Mesenchymal stem cell (in vitro differentiated cells and primary cell): ENCODE measurements around the gene TWIST2.

Experiments used
- DNase-seq: peaks from one replicate; pipeline ENCODE4 v3.0.0-alpha.2; 2013
- H2AFZ ChIP-seq: one replicate; pipeline ENCODE4 v1.6.1; 2013; ENCODE audit warnings: low read depth, mild to moderate bottlenecking, control low read depth, inconsistent platforms, low read length, moderate library complexity
- H2AK5ac ChIP-seq: 2 replicates; pipeline ENCODE4 v1.6.1; 2013; ENCODE audit warnings: low read length, moderate library complexity, mild to moderate bottlenecking, inconsistent platforms; ENCODE audit not compliant: severe bottlenecking
- H2BK120ac ChIP-seq: one replicate; pipeline ENCODE4 v1.6.1; 2013; ENCODE audit warnings: low read depth, mild to moderate bottlenecking, inconsistent platforms, low read length, moderate library complexity
- H2BK12ac ChIP-seq, 2 experiments: one replicate each; pipeline ENCODE4 v1.6.1; 2013; ENCODE audit warnings: inconsistent platforms in 2 of 2, low read length in 2 of 2, mild to moderate bottlenecking in 2 of 2, moderate library complexity in 2 of 2, control low read depth in 1 of 2
- H2BK15ac ChIP-seq: one replicate; pipeline ENCODE4 v1.6.1; 2013; ENCODE audit warnings: mild to moderate bottlenecking, low read depth, inconsistent platforms; ENCODE audit not compliant: poor library complexity, severe bottlenecking
- H2BK5ac ChIP-seq: 2 replicates; pipeline ENCODE4 v1.6.1; 2013; ENCODE audit warnings: low read depth, mild to moderate bottlenecking, low read length, control low read depth, inconsistent platforms; ENCODE audit not compliant: poor library complexity, severe bottlenecking
- H3K14ac ChIP-seq, 2 experiments: one replicate each; pipeline ENCODE4 v1.6.1; 2013; ENCODE audit warnings: inconsistent platforms in 2 of 2, low read length in 2 of 2, control low read depth in 1 of 2, mild to moderate bottlenecking in 1 of 2, moderate library complexity in 1 of 2
- H3K18ac ChIP-seq, 2 experiments: one replicate each; pipeline ENCODE4 v1.6.1; 2013; ENCODE audit warnings: inconsistent platforms in 2 of 2, low read length in 2 of 2, control low read depth in 1 of 2, low read depth in 1 of 2, mild to moderate bottlenecking in 1 of 2
- H3K23ac ChIP-seq, 2 experiments: one replicate each; pipeline ENCODE4 v1.6.1; 2013; ENCODE audit warnings: inconsistent platforms in 2 of 2, low read length in 2 of 2, mild to moderate bottlenecking in 2 of 2, moderate library complexity in 2 of 2, control low read depth in 1 of 2
- H3K27ac ChIP-seq: 2 replicates; pipeline ENCODE4 v1.5.1; 2013; ENCODE audit warnings: mild to moderate bottlenecking, moderate library complexity, low read length, control low read depth, inconsistent platforms; ENCODE audit not compliant: poor library complexity, severe bottlenecking
- H3K27me3 ChIP-seq, 2 experiments: 2 replicates each; pipeline versions ENCODE4 v1.6.1 to v1.7.0; 2013; ENCODE audit warnings: low read length in 2 of 2, mild to moderate bottlenecking in 2 of 2, moderate library complexity in 2 of 2, control low read depth in 1 of 2, inconsistent platforms in 1 of 2; ENCODE audit not compliant: control insufficient read depth in 1 of 2, insufficient read depth in 1 of 2
- H3K36me3 ChIP-seq, 2 experiments: 2 replicates each; pipeline versions ENCODE4 v1.6.1 to v1.7.0; 2013; ENCODE audit warnings: low read length in 2 of 2, control low read depth in 1 of 2, inconsistent platforms in 1 of 2, low read depth in 1 of 2, mild to moderate bottlenecking in 1 of 2; ENCODE audit not compliant: insufficient read depth in 2 of 2, control insufficient read depth in 1 of 2
- H3K4ac ChIP-seq, 2 experiments: one replicate each; pipeline ENCODE4 v1.6.1; 2013; ENCODE audit warnings: inconsistent platforms in 2 of 2, low read length in 2 of 2, mild to moderate bottlenecking in 2 of 2, moderate library complexity in 2 of 2, control low read depth in 1 of 2, low read depth in 1 of 2
- H3K4me1 ChIP-seq: 2 replicates; pipeline ENCODE4 v1.6.1; 2013; ENCODE audit warnings: low read depth, low read length, control low read depth; ENCODE audit not compliant: control insufficient read depth, insufficient read depth
- H3K4me2 ChIP-seq: 2 replicates; pipeline ENCODE4 v1.6.1; 2013; ENCODE audit warnings: low read length, mild to moderate bottlenecking, inconsistent platforms; ENCODE audit not compliant: poor library complexity, severe bottlenecking
- H3K4me3 ChIP-seq, 2 experiments: 2 replicates each; pipeline versions ENCODE4 v1.5.1 to v1.7.0; 2013; ENCODE audit warnings: low read length in 2 of 2, mild to moderate bottlenecking in 2 of 2, control low read depth in 1 of 2, low read depth in 1 of 2; ENCODE audit not compliant: insufficient read depth in 1 of 2
- H3K79me1 ChIP-seq: replicated peaks from 2 replicates; pipeline ENCODE4 v1.6.1; 2013; ENCODE audit warnings: mild to moderate bottlenecking, control low read depth, low read length, inconsistent platforms; ENCODE audit not compliant: poor library complexity, severe bottlenecking
- H3K9ac ChIP-seq: 2 replicates; pipeline ENCODE4 v1.7.0; 2013; ENCODE audit warnings: mild to moderate bottlenecking, low read length, moderate library complexity
- H3K9me3 ChIP-seq: 2 replicates; pipeline ENCODE4 v1.7.0; 2013; ENCODE audit warnings: mild to moderate bottlenecking, low read length; ENCODE audit not compliant: control insufficient read depth
- H4K8ac ChIP-seq: one replicate; pipeline ENCODE4 v1.6.1; 2013; ENCODE audit warnings: inconsistent platforms, mild to moderate bottlenecking, low read length, moderate library complexity
- H4K91ac ChIP-seq: one replicate; pipeline ENCODE4 v1.6.1; 2013; ENCODE audit warnings: mild to moderate bottlenecking, low read length, inconsistent platforms
- WGBS: methylation state at CpG from one replicate; pipeline ENCODE4 v1.1.7; 2013; ENCODE audit warnings: mixed read lengths; 5-methylcytosine and 5-hydroxymethylcytosine counted together

TWIST2 gene

DNA sequence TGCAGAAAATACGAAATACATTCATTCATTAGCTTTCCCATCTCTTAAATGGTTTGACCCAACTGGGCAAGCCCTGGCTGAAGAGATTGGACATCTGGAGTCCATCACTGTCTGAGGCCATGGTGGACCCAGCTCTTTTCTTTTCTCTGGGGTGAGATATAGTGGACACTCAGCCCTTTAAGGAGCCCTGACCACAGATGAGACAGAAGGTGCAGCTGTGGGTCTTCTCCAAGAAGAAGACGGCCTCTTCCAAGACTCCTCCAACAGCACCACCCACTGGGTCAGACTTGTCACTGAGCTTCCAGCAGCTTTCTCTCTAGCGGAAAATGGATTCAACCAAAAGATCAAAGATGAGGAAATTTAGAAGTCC is 27.2 kb downstream of the TWIST2 start:
- no peaks in the 10 kb centered on the region for H3K79me1 ChIP-seq
- H3K4me3 ChIP-seq, result peak overlapping the region in 1 of 2 experiments; percentile 2
- H3K9me3 ChIP-seq, result no peaks in the 10 kb centered on the region
- H3K4me2 ChIP-seq, result no peak overlapping the region
- no peak overlapping the region for H3K14ac ChIP-seq
- no peak overlapping the region for H2BK5ac ChIP-seq
- no peaks in the 10 kb centered on the region for H3K4me1 ChIP-seq
- no peak overlapping the region for H2BK12ac ChIP-seq
- no peak overlapping the region for H3K27ac ChIP-seq
- peak overlapping the region; percentile 64 for H3K9ac ChIP-seq
- peaks cover 0 to 73% of the 10 kb centered on the region in 2 experiments for H3K36me3 ChIP-seq
- no peak overlapping the region for H2BK15ac ChIP-seq
- peak; percentile 26 for DNase-seq
- H3K23ac ChIP-seq, result no peak overlapping the region
- H4K91ac ChIP-seq, result no peak overlapping the region
- no peak overlapping the region for H3K18ac ChIP-seq
- H2AFZ ChIP-seq, result no peak overlapping the region
- H2AK5ac ChIP-seq, result no peak overlapping the region
- H4K8ac ChIP-seq, result no peak overlapping the region
- H3K27me3 ChIP-seq, result peaks cover 0 to 65% of the 10 kb centered on the region in 2 experiments
- 98% methylated on average over 3 of the region's 3 CpGs for WGBS
- no peak overlapping the region for H3K4ac ChIP-seq
- H2BK120ac ChIP-seq, result no peak overlapping the region

DNA sequence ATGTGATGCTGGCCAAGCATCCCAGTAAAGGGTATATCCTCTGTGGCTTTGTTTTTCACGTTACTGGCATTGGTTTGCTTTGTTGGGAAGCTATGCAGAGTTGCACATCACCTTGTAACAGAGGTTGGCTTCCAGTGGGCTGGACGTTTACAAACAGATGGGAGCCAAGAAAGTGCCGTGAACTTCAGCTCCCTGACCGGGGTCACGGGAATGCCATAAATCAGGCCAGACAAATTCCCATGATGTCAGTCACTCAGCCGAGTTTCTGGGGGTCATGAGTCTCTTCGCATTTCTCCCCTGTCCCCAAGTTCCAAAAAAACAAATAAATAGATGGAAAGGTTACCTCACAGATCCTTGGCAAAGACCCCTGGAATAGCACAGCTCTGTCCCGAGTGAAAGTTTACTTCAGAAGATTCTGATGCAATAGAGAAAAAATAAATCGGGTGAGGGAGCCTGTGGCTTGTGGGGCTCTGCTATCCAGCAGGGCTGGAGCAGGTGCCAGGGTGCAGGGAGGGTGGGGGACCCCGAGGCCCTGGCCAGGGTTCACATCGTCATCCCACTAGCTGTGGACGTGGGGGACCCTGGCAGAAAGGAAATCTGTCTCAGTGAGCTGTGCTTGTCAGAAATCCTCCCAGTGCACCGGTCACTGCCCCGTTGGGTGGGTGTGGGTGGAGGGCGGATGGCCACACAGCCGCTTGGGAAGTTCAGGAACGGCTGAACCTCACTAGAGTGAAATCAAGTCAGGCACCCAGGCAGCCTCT is 27.8 kb downstream of the TWIST2 start:
- peak overlapping the region in 1 of 2 experiments; percentile 25 for H3K18ac ChIP-seq
- no peaks in the 10 kb centered on the region for H3K4me1 ChIP-seq
- H2BK120ac ChIP-seq, result no peak overlapping the region
- H3K36me3 ChIP-seq, result peaks cover 0 to 70% of the 10 kb centered on the region in 2 experiments
- no peak overlapping the region for H3K4ac ChIP-seq
- H3K9me3 ChIP-seq, result no peaks in the 10 kb centered on the region
- H4K8ac ChIP-seq, result no peak overlapping the region
- H3K4me2 ChIP-seq, result no peak overlapping the region
- no peak overlapping the region for H3K14ac ChIP-seq
- no peak overlapping the region for H2AK5ac ChIP-seq
- DNase-seq, result no peak
- H3K27me3 ChIP-seq, result peaks cover 0 to 65% of the 10 kb centered on the region in 2 experiments
- no peaks in the 10 kb centered on the region for H3K79me1 ChIP-seq
- no peak overlapping the region for H2BK5ac ChIP-seq
- H4K91ac ChIP-seq, result no peak overlapping the region
- peak overlapping the region in 1 of 2 experiments; percentile 2 for H3K4me3 ChIP-seq
- H3K23ac ChIP-seq, result no peak overlapping the region
- H2BK12ac ChIP-seq, result no peak overlapping the region
- no peak overlapping the region for H3K27ac ChIP-seq
- no peak overlapping the region for H2AFZ ChIP-seq
- 76% methylated on average over 17 of the region's 17 CpGs for WGBS
- no peak overlapping the region for H2BK15ac ChIP-seq
- H3K9ac ChIP-seq, result peak overlapping the region; percentile 64

DNA sequence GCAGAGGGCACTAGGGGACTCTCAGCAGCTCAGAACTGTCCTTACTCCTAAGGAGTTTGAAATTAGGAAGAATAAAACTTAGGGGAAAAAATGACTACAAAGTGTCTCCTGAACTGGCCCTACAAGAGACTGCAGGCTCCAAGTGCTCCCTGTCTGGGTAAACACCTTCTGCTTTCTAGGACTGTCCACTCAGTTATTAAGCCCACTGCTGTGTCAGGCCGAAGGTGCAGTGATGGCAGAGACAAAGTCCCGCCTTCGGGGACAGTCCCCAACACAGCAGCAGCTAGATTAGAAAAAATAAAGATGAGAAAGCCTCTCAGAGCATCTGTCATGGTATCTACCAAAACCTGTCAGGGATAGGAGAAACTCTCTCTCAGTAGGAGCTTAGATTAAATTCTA is 28.3 kb downstream of the TWIST2 start:
- no peak overlapping the region for H2BK5ac ChIP-seq
- H2AFZ ChIP-seq, result no peak overlapping the region
- H3K23ac ChIP-seq, result no peak overlapping the region
- peak overlapping the region in 1 of 2 experiments; percentile 25 for H3K18ac ChIP-seq
- H3K9ac ChIP-seq, result peak overlapping the region; percentile 64
- H2BK120ac ChIP-seq, result no peak overlapping the region
- H2BK12ac ChIP-seq, result no peak overlapping the region
- no peak overlapping the region for H3K27ac ChIP-seq
- H3K36me3 ChIP-seq, result peaks cover 0 to 70% of the 10 kb centered on the region in 2 experiments
- H3K14ac ChIP-seq, result no peak overlapping the region
- H3K27me3 ChIP-seq, result peaks cover 0 to 65% of the 10 kb centered on the region in 2 experiments
- H3K79me1 ChIP-seq, result no peaks in the 10 kb centered on the region
- no peak overlapping the region for H2AK5ac ChIP-seq
- H3K4me2 ChIP-seq, result no peak overlapping the region
- no peak overlapping the region for H4K8ac ChIP-seq
- no peaks in the 10 kb centered on the region for H3K4me1 ChIP-seq
- H3K4ac ChIP-seq, result no peak overlapping the region
- no peak for DNase-seq
- no peaks in the 10 kb centered on the region for H3K9me3 ChIP-seq
- H4K91ac ChIP-seq, result no peak overlapping the region
- no CpG with 5 or more reads among the region's 3 CpGs for WGBS
- H3K4me3 ChIP-seq, result no peak overlapping the region
- H2BK15ac ChIP-seq, result no peak overlapping the region

DNA sequence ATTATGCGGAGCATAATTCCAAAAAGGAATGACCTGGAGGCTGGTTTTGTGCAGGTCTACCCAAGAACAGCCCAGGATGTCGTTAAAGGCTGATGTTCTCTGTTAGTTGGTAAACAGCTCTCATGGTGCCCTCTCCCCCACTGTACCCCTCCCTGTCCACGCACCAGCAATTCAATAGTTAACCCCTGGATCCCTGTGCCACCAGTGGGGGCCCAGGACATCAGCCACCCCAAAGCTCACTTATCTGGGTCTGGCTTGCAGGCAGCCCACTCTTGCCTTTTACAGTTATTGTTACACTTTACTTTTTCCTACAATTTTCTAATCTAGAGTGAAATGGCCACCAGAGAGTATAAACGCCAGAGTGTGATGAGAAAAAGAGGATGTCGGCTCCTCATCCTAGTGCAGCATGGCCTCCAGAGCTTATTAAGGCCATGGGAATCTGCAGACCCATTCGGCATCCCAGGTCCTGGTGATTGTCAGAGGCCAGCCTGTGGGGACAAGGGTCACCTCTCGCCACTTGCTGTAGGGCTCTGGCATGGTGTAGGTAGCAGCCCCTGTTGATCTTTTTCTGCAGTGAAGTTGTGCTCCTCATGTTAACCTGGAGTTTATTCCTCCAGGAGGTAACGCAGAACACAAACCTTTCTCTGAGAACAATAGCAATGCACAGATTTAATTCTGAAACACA is 30.3 kb downstream of the TWIST2 start:
- Histone ChIP-seq H3K4me3 (no peak overlapping the region), H2BK5ac (no peak overlapping the region), H3K36me3 (peaks cover 0 to 64% of the 10 kb centered on the region in 2 experiments), H3K4ac (no peak overlapping the region), H3K9ac (no peak overlapping the region), H3K79me1 (no peaks in the 10 kb centered on the region), H3K18ac (no peak overlapping the region), H3K23ac (no peak overlapping the region), H2BK12ac (no peak overlapping the region), H3K4me1 (peaks cover 7% of the 10 kb centered on the region), H3K14ac (no peak overlapping the region), H3K9me3 (no peaks in the 10 kb centered on the region), H2BK15ac (no peak overlapping the region), H4K8ac (no peak overlapping the region), H3K27ac (no peak overlapping the region), H3K4me2 (no peak overlapping the region), H2AFZ (no peak overlapping the region), H2AK5ac (no peak overlapping the region), H2BK120ac (no peak overlapping the region), H4K91ac (no peak overlapping the region), H3K27me3 (peaks cover 0 to 59% of the 10 kb centered on the region in 2 experiments)
- WGBS, result 84% methylated on average over 7 of the region's 8 CpGs
- no peak for DNase-seq
